ENCODE results near the gene ETS1.

- no peak for TF ChIP-seq CTCF (conservative IDR thresholded peaks at IDR 0.05; ENCODE audit: low read depth in 2 of 2)
- no peak for TF ChIP-seq REST (IDR thresholded peaks at IDR 0.05; ENCODE audit: unreplicated experiment)
- TF ChIP-seq POLR2AphosphoS5 (IDR thresholded peaks at IDR 0.05; ENCODE audit: low read depth) = no peak
Observed at GRCh38 chr11:128575961-128576350, 11.4 kb downstream of the ETS1 start.
